Fibroblast of lung (primary cell): ENCODE results near the gene MYLK. TPM values are rescaled to one million over a fixed set of nuclear protein-coding genes. Genes with fewer than 3 reads are reported as not detected.
A peak's percentile ranks its signal among the peaks of the same experiment; 100 is the strongest.
"Not testable (repeated sequence)": the region's sequence is repeated elsewhere in the genome, so short reads cannot be mapped to it uniquely, and the experiment has no call there.

Source experiments
- DNase-seq, 2 donors: peaks; one replicate each; pipeline versions ENCODE4 v3.0.0 to v3.0.0-alpha.2; 2010; ENCODE audit warnings: low read depth in 2 of 2
- H2AFZ ChIP-seq: 2 replicates; pipeline ENCODE4 v1.5.1; 2012; ENCODE audit warnings: low read length, control low read depth, inconsistent platforms
- H3K27ac ChIP-seq: 2 replicates; pipeline ENCODE4 v1.5.1; 2011; ENCODE audit warnings: low read length, control low read depth; ENCODE audit not compliant: insufficient read depth
- H3K27me3 ChIP-seq: 2 replicates; pipeline ENCODE4 v1.5.1; 2011; ENCODE audit warnings: mild to moderate bottlenecking, low read length; ENCODE audit not compliant: control insufficient read depth, insufficient read depth
- H3K36me3 ChIP-seq: 2 replicates; pipeline ENCODE4 v1.5.1; 2011; ENCODE audit warnings: low read length; ENCODE audit not compliant: control insufficient read depth, insufficient read depth
- H3K4me1 ChIP-seq: 2 replicates; pipeline ENCODE4 v1.5.1; 2011; ENCODE audit warnings: low read length; ENCODE audit not compliant: control insufficient read depth, insufficient read depth; ENCODE audit errors: extremely low read depth
- H3K4me2 ChIP-seq: 2 replicates; pipeline ENCODE4 v1.5.1; 2011; ENCODE audit warnings: low read length, control low read depth; ENCODE audit not compliant: insufficient read depth; ENCODE audit errors: extremely low read depth
- H3K4me3 ChIP-seq, 4 experiments: fragments of 200-600 bp in 1 of 4; sonication (generic) in 1 of 4; replicated peaks in 1 of 4; 2 replicates each; pipeline ENCODE4 v1.5.1; 2011 to 2016; ENCODE audit warnings: low read length in 4 of 4, low read depth in 3 of 4, mild to moderate bottlenecking in 3 of 4, control low read depth in 2 of 4, inconsistent platforms in 1 of 4, mixed read lengths in 1 of 4; ENCODE audit not compliant: insufficient read depth in 1 of 4; ENCODE audit errors: control extremely low read depth in 1 of 4
- H3K79me2 ChIP-seq: 2 replicates; pipeline ENCODE4 v1.5.1; 2012; ENCODE audit warnings: mild to moderate bottlenecking, low read length, inconsistent platforms; ENCODE audit not compliant: control insufficient read depth, insufficient read depth
- H3K9ac ChIP-seq: 2 replicates; pipeline ENCODE4 v1.5.1; 2011; ENCODE audit warnings: mild to moderate bottlenecking, low read length, control low read depth; ENCODE audit not compliant: insufficient read depth
- H3K9me3 ChIP-seq: 2 replicates; pipeline ENCODE4 v1.5.1; 2012; ENCODE audit warnings: low read depth, low read length; ENCODE audit not compliant: control insufficient read depth, insufficient read depth
- H4K20me1 ChIP-seq: 2 replicates; pipeline ENCODE4 v1.5.1; 2011; ENCODE audit warnings: low read length; ENCODE audit not compliant: control insufficient read depth, insufficient read depth; ENCODE audit errors: extremely low read depth
- CTCF ChIP-seq, 2 donors: IDR thresholded peaks in 1 of 2; conservative IDR thresholded peaks in 1 of 2; 1 replicate in 1 of 2; 2 replicates in 1 of 2; pipeline ENCODE4 v1.5.1; 2011 to 2012; ENCODE audit warnings: low read length in 2 of 2, control low read depth in 1 of 2, inconsistent platforms in 1 of 2, low read depth in 1 of 2, mild to moderate bottlenecking in 1 of 2
- EZH2 ChIP-seq: IDR thresholded peaks from 2 replicates; pipeline ENCODE4 v1.5.1; 2012; ENCODE audit warnings: low read length, control low read depth, mild to moderate bottlenecking; ENCODE audit errors: missing control alignments
- polyA plus RNA-seq, 2 donors: library from polyadenylated mRNA; depleted of rRNA in 1 of 2; stranded (reverse) in 1 of 2; unstranded in 1 of 2; fragments of >200 nt; gene quantifications; 2 replicates each; pipeline ENCODE4 v1.2.1, GENCODE V29; 2011 to 2012; ENCODE audit warnings: missing spikeins in 1 of 2
- total RNA-seq: library from RNA; depleted of rRNA; stranded (reverse); fragments of >200 nt; gene quantifications from 2 replicates; pipeline ENCODE4 v1.2.1, GENCODE V29; 2014

The MYLK gene
- total and polyA plus RNA-seq, 2 donors (not counting 1 experiment from before 2014, with no cell fraction given) = 918 to 941 TPM

GRCh38 chr3:123708531-123708930, 175.6 kb downstream of the MYLK start:
- TF ChIP-seq EZH2 (no peak), CTCF (conservative IDR thresholded peaks at IDR 0.05 in 1 of 2, IDR thresholded peaks at IDR 0.05 in 1 of 2; ENCODE audit: low read depth in 1 of 2, low read length in 2 of 2) (no peak)
- Histone ChIP-seq H3K9ac (no peak overlapping the region), H3K4me2 (no peak overlapping the region), H3K4me3 (no peak overlapping the region), H4K20me1 (no peaks in the 10 kb centered on the region), H3K79me2 (no peaks in the 10 kb centered on the region), H2AFZ (no peak overlapping the region), H3K27ac (no peak overlapping the region), H3K27me3 (no peaks in the 10 kb centered on the region), H3K36me3 (peaks cover 32% of the 10 kb centered on the region), H3K4me1 (peaks cover 4% of the 10 kb centered on the region), H3K9me3 (no peaks in the 10 kb centered on the region)
- DNase-seq = no peak

GRCh38 chr3:123707641-123708040, 176.5 kb downstream of the MYLK start:
- not testable (repeated sequence) for DNase-seq
- peaks cover 34% of the 10 kb centered on the region for H3K36me3 ChIP-seq

GRCh38 chr3:123706871-123707270, 177.3 kb downstream of the MYLK start:
- Histone ChIP-seq H2AFZ (no peak overlapping the region), H4K20me1 (no peaks in the 10 kb centered on the region), H3K27ac (no peak overlapping the region), H3K79me2 (no peaks in the 10 kb centered on the region), H3K4me2 (no peak overlapping the region), H3K4me3 (no peak overlapping the region), H3K9ac (no peak overlapping the region), H3K4me1 (peaks cover 4% of the 10 kb centered on the region), H3K9me3 (no peaks in the 10 kb centered on the region), H3K27me3 (no peaks in the 10 kb centered on the region), H3K36me3 (peaks cover 34% of the 10 kb centered on the region)
- TF ChIP-seq CTCF (conservative IDR thresholded peaks at IDR 0.05 in 1 of 2, IDR thresholded peaks at IDR 0.05 in 1 of 2; ENCODE audit: low read depth in 1 of 2, low read length in 2 of 2) (no peak), EZH2 (no peak)
- DNase-seq = peak in 1 of 2 donors; percentile 58

More at GRCh38 chr3:123707641-123708040, 176.5 kb downstream of the MYLK start:
- H3K27ac ChIP-seq, H3K4me1 ChIP-seq, H3K79me2 ChIP-seq, H3K4me3 ChIP-seq, H3K4me2 ChIP-seq, H2AFZ ChIP-seq, H4K20me1 ChIP-seq, H3K27me3 ChIP-seq, H3K9me3 ChIP-seq, H3K9ac ChIP-seq: not testable (repeated sequence)
